Fibroblast of lung (primary cell): ENCODE measurements around the gene TMEM14B.

Experiments
- EZH2 ChIP-seq: IDR thresholded peaks from 2 replicates; pipeline ENCODE4 v1.5.1; 2012; ENCODE audit warnings: low read length, control low read depth, mild to moderate bottlenecking; ENCODE audit errors: missing control alignments
- TF ChIP-seq, protein P1 (sequence below), 2 donors: IDR thresholded peaks in 1 of 2; conservative IDR thresholded peaks in 1 of 2; 1 replicate in 1 of 2; 2 replicates in 1 of 2; pipeline ENCODE4 v1.5.1; 2011 to 2012; ENCODE audit warnings: low read length in 2 of 2, control low read depth in 1 of 2, inconsistent platforms in 1 of 2, low read depth in 1 of 2, mild to moderate bottlenecking in 1 of 2

GRCh38 chr6:10743515-10743914 is 4.1 kb upstream of the TMEM14B start:
- TF ChIP-seq, protein P1, sequence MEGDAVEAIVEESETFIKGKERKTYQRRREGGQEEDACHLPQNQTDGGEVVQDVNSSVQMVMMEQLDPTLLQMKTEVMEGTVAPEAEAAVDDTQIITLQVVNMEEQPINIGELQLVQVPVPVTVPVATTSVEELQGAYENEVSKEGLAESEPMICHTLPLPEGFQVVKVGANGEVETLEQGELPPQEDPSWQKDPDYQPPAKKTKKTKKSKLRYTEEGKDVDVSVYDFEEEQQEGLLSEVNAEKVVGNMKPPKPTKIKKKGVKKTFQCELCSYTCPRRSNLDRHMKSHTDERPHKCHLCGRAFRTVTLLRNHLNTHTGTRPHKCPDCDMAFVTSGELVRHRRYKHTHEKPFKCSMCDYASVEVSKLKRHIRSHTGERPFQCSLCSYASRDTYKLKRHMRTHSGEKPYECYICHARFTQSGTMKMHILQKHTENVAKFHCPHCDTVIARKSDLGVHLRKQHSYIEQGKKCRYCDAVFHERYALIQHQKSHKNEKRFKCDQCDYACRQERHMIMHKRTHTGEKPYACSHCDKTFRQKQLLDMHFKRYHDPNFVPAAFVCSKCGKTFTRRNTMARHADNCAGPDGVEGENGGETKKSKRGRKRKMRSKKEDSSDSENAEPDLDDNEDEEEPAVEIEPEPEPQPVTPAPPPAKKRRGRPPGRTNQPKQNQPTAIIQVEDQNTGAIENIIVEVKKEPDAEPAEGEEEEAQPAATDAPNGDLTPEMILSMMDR (conservative IDR thresholded peaks at IDR 0.05 in 1 of 2, IDR thresholded peaks at IDR 0.05 in 1 of 2; ENCODE audit: low read depth in 1 of 2, low read length in 2 of 2): no peak
- no peak for TF ChIP-seq EZH2
